HCT116 (cell line): Measurements from ENCODE around the gene APOLD1. TPM values are rescaled to one million over a fixed set of nuclear protein-coding genes. Genes with fewer than 3 reads are reported as not detected.

ENCODE experiments used
- ATAC-seq: fragments of 200-7000 bp; cut with Tn5 transposase; 2 replicates; pipeline ENCODE4 v1.9.1; 2020; ENCODE audit warnings: mild to moderate bottlenecking, moderate library complexity
- Bru-seq: library from RNA; stranded (reverse); fragments of 400-500 nt; gene quantifications from one replicate; lab custom pipeline; 2021; lab: Mats Ljungman, UMichigan
- BruChase-seq, 2 experiments: library from RNA; stranded (reverse); fragments of 400-500 nt; gene quantifications; one replicate each; lab custom pipeline; 2021; lab: Mats Ljungman, UMichigan
- BruUV-seq: library from RNA; stranded (reverse); fragments of 400-500 nt; replicated peaks from 2 replicates; lab custom pipeline; 2021; lab: Mats Ljungman, UMichigan
- CTCF ChIA-PET: fragments of 300-600 bp; sonication (Branson Sonifier 250); formaldehyde crosslinking; loops from one replicate; lab custom pipeline; 2021; ENCODE audit warnings: antibody characterized with exemption; lab: Charles Lee
- POLR2A ChIA-PET: fragments of 300-600, 350-600 bp; sonication (Branson Sonifier 250); formaldehyde crosslinking; loops from one replicate; lab custom pipeline; 2021; ENCODE audit warnings: antibody characterized with exemption; lab: Charles Lee
- RAD21 ChIA-PET, 2 experiments: fragments of 300-600 bp; sonication (Branson Sonifier 250); formaldehyde crosslinking; loops; one replicate each; lab custom pipeline; 2023; ENCODE audit warnings: low total read pairs in 2 of 2; ENCODE audit not compliant: uncharacterized antibody in 2 of 2, unreplicated experiment in 2 of 2, low non-redundant PET in 1 of 2; lab: Charles Lee
- DNase-seq: peaks from one replicate; pipeline ENCODE4 v3.0.0-alpha.2; 2010; ENCODE audit warnings: low read depth, low spot score
- H2AFZ ChIP-seq: fragments of 200-600 bp; shearing (Covaris generic), sonication (generic); 2 replicates; pipeline ENCODE4 v1.6.1; 2017; ENCODE audit warnings: low read depth, mixed run types, mixed read lengths, antibody characterized with exemption, low read length; ENCODE audit not compliant: poor library complexity, severe bottlenecking
- H3K27ac ChIP-seq: 2 replicates; pipeline ENCODE4 v1.5.1; 2012; ENCODE audit warnings: low read depth, low read length
- H3K27me3 ChIP-seq: fragments of 200-600 bp; sonication (generic); 2 replicates; pipeline ENCODE4 v1.6.1; 2016; ENCODE audit warnings: mixed run types, low read length, mixed read lengths; ENCODE audit not compliant: insufficient read depth
- H3K36me3 ChIP-seq, 2 experiments: fragments of 200-500 bp in 1 of 2; fragments of 200-600 bp in 1 of 2; sonication (Bioruptor generic) in 1 of 2; sonication (generic) in 1 of 2; 2 replicates each; pipeline versions ENCODE4 v1.5.1 to v1.6.1; 2014 to 2016; ENCODE audit warnings: low read length in 2 of 2, inconsistent platforms in 1 of 2, mixed read lengths in 1 of 2, mixed run types in 1 of 2; ENCODE audit not compliant: insufficient read depth in 2 of 2, control insufficient read depth in 1 of 2
- H3K4me1 ChIP-seq, 2 experiments: fragments of 200-600 bp in 1 of 2; sonication (generic) in 1 of 2; 2 replicates each; pipeline versions ENCODE4 v1.5.1 to v1.6.1; 2012 to 2017; ENCODE audit warnings: low read length in 2 of 2, inconsistent platforms in 1 of 2, mild to moderate bottlenecking in 1 of 2, mixed read lengths in 1 of 2, mixed run types in 1 of 2, moderate library complexity in 1 of 2; ENCODE audit not compliant: insufficient read depth in 2 of 2, control insufficient read depth in 1 of 2
- H3K4me2 ChIP-seq: fragments of 200-600 bp; sonication (generic); 2 replicates; pipeline ENCODE4 v1.6.1; 2017; ENCODE audit warnings: mixed run types, low read length, mixed read lengths
- H3K4me3 ChIP-seq, 2 experiments: fragments of 200-600 bp in 1 of 2; sonication (generic) in 1 of 2; replicated peaks in 1 of 2; 2 replicates each; pipeline ENCODE4 v1.5.1; 2011 to 2016; ENCODE audit warnings: low read length in 2 of 2, control low read depth in 1 of 2, low read depth in 1 of 2, mild to moderate bottlenecking in 1 of 2, mixed read lengths in 1 of 2, mixed run types in 1 of 2
- H3K79me2 ChIP-seq: fragments of 200-600 bp; sonication (generic); 2 replicates; pipeline ENCODE4 v1.6.1; 2017; ENCODE audit warnings: mild to moderate bottlenecking, mixed run types, low read length, moderate library complexity, mixed read lengths; ENCODE audit not compliant: insufficient read depth
- H3K9ac ChIP-seq: fragments of 200-600 bp; sonication (generic); 2 replicates; pipeline ENCODE4 v1.6.1; 2016; ENCODE audit warnings: low read length, mixed read lengths
- H3K9me2 ChIP-seq: fragments of 200-600 bp; sonication (generic), shearing (Covaris generic); 2 replicates; pipeline ENCODE4 v1.6.1; 2017; ENCODE audit warnings: mixed run types, mild to moderate bottlenecking, moderate library complexity; ENCODE audit not compliant: insufficient read depth
- H3K9me3 ChIP-seq, 2 experiments: fragments of 200-500 bp in 1 of 2; fragments of 200-600 bp in 1 of 2; sonication (Bioruptor generic) in 1 of 2; sonication (generic) in 1 of 2; 2 replicates each; pipeline ENCODE4 v1.6.1; 2014 to 2017; ENCODE audit warnings: low read length in 2 of 2, mixed read lengths in 2 of 2, inconsistent platforms in 1 of 2, low read depth in 1 of 2, mild to moderate bottlenecking in 1 of 2, mixed run types in 1 of 2, moderate library complexity in 1 of 2; ENCODE audit not compliant: control insufficient read depth in 1 of 2, insufficient read depth in 1 of 2
- H4K20me1 ChIP-seq: fragments of 200-600 bp; sonication (generic), shearing (Covaris generic); 2 replicates; pipeline ENCODE4 v1.6.1; 2017; ENCODE audit warnings: mixed run types, mild to moderate bottlenecking, moderate library complexity; ENCODE audit not compliant: insufficient read depth
- ATF3 ChIP-seq: IDR thresholded peaks from 2 replicates; pipeline ENCODE4 v1.6.1; 2012
- CBX3 ChIP-seq: IDR thresholded peaks from 2 replicates; pipeline ENCODE4 v1.6.1; 2012; ENCODE audit warnings: low read depth
- CEBPB ChIP-seq: IDR thresholded peaks from 2 replicates; pipeline ENCODE4 v1.6.1; 2012; ENCODE audit warnings: low read depth
- ELF1 ChIP-seq: IDR thresholded peaks from 2 replicates; pipeline ENCODE4 v1.6.1; 2012; ENCODE audit warnings: low read depth, borderline replicate concordance
- EZH2 ChIP-seq: fragments of 200-600 bp; sonication (generic); IDR thresholded peaks from 2 replicates; pipeline ENCODE4 v1.6.1; 2017; ENCODE audit warnings: antibody characterized with exemption, mixed run types
- EZH2phosphoT487 ChIP-seq: fragments of 200-600 bp; IDR thresholded peaks from 2 replicates; pipeline ENCODE4 v1.6.1; 2018; ENCODE audit warnings: antibody characterized with exemption, borderline replicate concordance
- JUND ChIP-seq: IDR thresholded peaks from 2 replicates; pipeline ENCODE4 v1.6.1; 2012
- MAX ChIP-seq: IDR thresholded peaks from 2 replicates; pipeline ENCODE4 v1.6.1; 2012
- POLR2A ChIP-seq: IDR thresholded peaks from 2 replicates; pipeline ENCODE4 v1.7.0; 2011; ENCODE audit warnings: borderline replicate concordance; ENCODE audit not compliant: insufficient read depth, insufficient read length; ENCODE audit errors: extremely low read depth
- POLR2AphosphoS5 ChIP-seq: IDR thresholded peaks from 2 replicates; pipeline ENCODE4 v1.6.1; 2011; ENCODE audit warnings: mild to moderate bottlenecking, low read depth, low read length, moderate library complexity
- RAD21 ChIP-seq: IDR thresholded peaks from 2 replicates; pipeline ENCODE4 v1.6.1; 2012; ENCODE audit warnings: low read depth, mild to moderate bottlenecking
- REST ChIP-seq: IDR thresholded peaks from 2 replicates; pipeline ENCODE4 v1.6.1; 2012; ENCODE audit warnings: low read depth
- TCF7L2 ChIP-seq: IDR thresholded peaks from 2 replicates; pipeline ENCODE4 v1.7.0; 2011; ENCODE audit warnings: borderline replicate concordance, inconsistent platforms; ENCODE audit not compliant: insufficient read depth, insufficient read length; ENCODE audit errors: extremely low read depth
- ZBTB33 ChIP-seq: IDR thresholded peaks from 2 replicates; pipeline ENCODE4 v1.6.1; 2011; ENCODE audit warnings: mild to moderate bottlenecking, low read length, moderate library complexity; ENCODE audit not compliant: insufficient replicate concordance; ENCODE audit errors: extremely low read depth
- intact Hi-C: fragments of 100-400 bp; cut with micrococcal nuclease; formaldehyde crosslinking; loops from 2 replicates; pipeline ENCODE4 v1.10.0; 2022
- long read RNA-seq: library from polyadenylated mRNA; unstranded; transcript quantifications from one replicate; pipeline ENCODE4 v2.0.0, GENCODE V29; 2021; ENCODE audit not compliant: unreplicated experiment
- polyA plus RNA-seq: library from polyadenylated mRNA; unstranded; fragments of >200 nt; gene quantifications from 2 replicates; pipeline ENCODE4 v1.2.1, GENCODE V29; 2012; ENCODE audit warnings: missing spikeins
- total RNA-seq: library from RNA; stranded (reverse); gene quantifications from one replicate; pipeline ENCODE4 v1.2.1, GENCODE V29; 2021; ENCODE audit not compliant: unreplicated experiment

APOLD1 gene
- total RNA-seq (3.9 TPM), Bru-seq, nascent RNA (percentile 65 among the genes with signal in this experiment), BruChase-seq, experiment 1, labeled RNA remaining after a 6-hour chase (percentile 67 among the genes with signal in this experiment), BruChase-seq, experiment 2, labeled RNA remaining after a 2-hour chase (percentile 72 among the genes with signal in this experiment)
- polyA plus RNA-seq = 1.6 and 2.5 TPM in 2 replicates
- long read RNA-seq, full-length matches to known transcripts = 13 of 33 reads
- long read RNA-seq, partial matches to known transcripts = 13 of 33 reads
- long read RNA-seq, other reads (novel, unspliced or antisense) = 7 of 33 reads

GRCh38 chr12:12784911-12785814 lies at the start of gene APOLD1:
TSS of gene APOLD1 (plus strand) at chr12:12785659. CDS start at chr12:12785692, 33 bp downstream.
- Histone ChIP-seq H3K79me2 (no peaks in the 10 kb centered on the region), H3K9ac (peak within 1 kb of the TSS; percentile 62), H3K36me3 (no peaks in the 10 kb centered on the region), H2AFZ (no peak within 1 kb of the TSS), H3K4me3 (peak within 1 kb of the TSS; percentile 20 to 47), H3K27me3 (no peaks in the 10 kb centered on the region), H3K9me2 (no peaks in the 10 kb centered on the region)
- POLR2A ChIA-PET = no interaction called here
- intact Hi-C loops = loop anchor here (5.0 kb wide), 1 partner anchor 107 kb away; the partner anchor contains the start of gene GPRC5A
- BruUV-seq = no TSS peak
- RAD21 ChIA-PET = no interaction called here
- TF ChIP-seq ZBTB33 = no peak
- TF ChIP-seq TCF7L2 = no peak
- TF ChIP-seq ELF1 = no peak
- no peak for TF ChIP-seq REST
- TF ChIP-seq EZH2 = no peak
- no peak for TF ChIP-seq CBX3
- no peak for TF ChIP-seq MAX
- TF ChIP-seq POLR2AphosphoS5 = no peak
- no peak for TF ChIP-seq POLR2A
- no peak for TF ChIP-seq RAD21
- TF ChIP-seq CEBPB = no peak
- TF ChIP-seq ATF3 = no peak
- no peak for TF ChIP-seq EZH2phosphoT487
- no peak for TF ChIP-seq JUND
- TF ChIP-seq, all 23 proteins: peak for 0
- CTCF ChIA-PET = no interaction called here
- Histone ChIP-seq H3K4me2 (peak within 1 kb of the TSS; percentile 71), H3K4me1 (peaks cover 6 to 42% of the 10 kb centered on the region in 2 experiments; a peak in 3 of 4 replicates), H4K20me1 (no peaks in the 10 kb centered on the region), H3K27ac (no peak within 1 kb of the TSS), H3K9me3 (no peaks in the 10 kb centered on the region)
- ATAC-seq = no peak
- DNase-seq = no peak
